ENCODE measurements around the gene SLC22A4. TPM values are rescaled to one million over a fixed set of nuclear protein-coding genes. Genes with fewer than 3 reads are reported as not detected.

SLC22A4 gene
- 1.1 and 1.7 TPM in 2 replicates for total RNA-seq

DNA sequence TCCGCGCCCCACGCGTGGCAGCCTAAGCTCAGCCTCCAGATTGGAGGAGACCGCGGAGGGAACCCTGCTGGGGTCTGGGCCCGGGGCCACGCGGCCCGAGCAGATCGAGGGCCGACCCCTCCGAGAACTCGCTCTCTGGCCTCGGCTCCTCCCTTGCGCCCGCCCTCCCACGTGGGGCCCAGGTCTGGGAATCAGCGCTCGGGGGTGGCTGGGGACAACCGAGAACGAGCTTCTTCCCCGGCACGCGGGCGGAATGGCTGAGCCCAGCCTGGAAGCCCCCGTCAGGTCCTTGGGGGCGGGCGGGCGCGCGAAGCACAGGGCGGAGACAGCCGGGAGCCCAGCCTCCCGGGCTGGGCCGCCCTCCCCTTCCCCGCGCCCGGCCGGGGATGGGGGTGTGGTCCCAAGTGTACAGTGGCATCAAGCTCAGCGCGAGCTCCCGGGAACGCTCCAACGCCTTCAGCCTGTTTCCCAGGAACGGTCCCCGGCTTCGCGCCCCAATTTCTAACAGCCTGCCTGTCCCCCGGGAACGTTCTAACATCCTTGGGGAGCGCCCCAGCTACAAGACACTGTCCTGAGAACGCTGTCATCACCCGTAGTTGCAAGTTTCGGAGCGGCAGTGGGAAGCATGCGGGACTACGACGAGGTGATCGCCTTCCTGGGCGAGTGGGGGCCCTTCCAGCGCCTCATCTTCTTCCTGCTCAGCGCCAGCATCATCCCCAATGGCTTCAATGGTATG, at the start of gene SLC22A4:
TSS of gene SLC22A4 (plus strand) at position 403 of the 736 bp plus-strand sequence. CDS start at position 626, 223 bp downstream.

GRCh38 chr5:132257131-132258101, 36.8 kb upstream of the SLC22A4 start, which contains the start of gene PDLIM4:
Gene PDLIM4, plus strand, starts transcription at chr5:132257696. Its CDS starts 39 bp downstream, at chr5:132257735.

GRCh38 chr5:132369474-132370180, 75.4 kb downstream of the SLC22A4 start, which contains the start of gene SLC22A5:
Gene SLC22A5, plus strand, starts transcription at chr5:132369710. Its CDS starts 263 bp downstream, at chr5:132369973.

Other genes with a start within 250 kb of the SLC22A4 start
- gene IL3, start 233.7 kb upstream of the SLC22A4 start, total RNA-seq: not detected in 2 replicates
- not detected in 2 replicates for gene CSF2, start 220.6 kb upstream of the SLC22A4 start, total RNA-seq
- 114 and 136 TPM in 2 replicates for gene P4HA2, start 66.5 kb upstream of the SLC22A4 start, total RNA-seq
- gene PDLIM4, start 36.7 kb upstream of the SLC22A4 start, total RNA-seq: 12.3 and 14.7 TPM in 2 replicates
- gene SLC22A5, start 75.3 kb downstream of the SLC22A4 start, total RNA-seq: 4.7 and 6.6 TPM in 2 replicates
- gene IRF1, start 196.4 kb downstream of the SLC22A4 start, total RNA-seq: 13.1 and 16.5 TPM in 2 replicates
- gene IL5, start 249.1 kb downstream of the SLC22A4 start, total RNA-seq: not detected in 2 replicates